Right hindlimb (tissue), 1 donor: ENCODE measurements around the gene RERE.
"Not testable (repeated sequence)": the region's sequence is repeated elsewhere in the genome, so short reads cannot be mapped to it uniquely, and the experiment has no call there.

Experiments
- DNase-seq: peaks from one replicate; pipeline ENCODE4 v3.0.0-alpha.2; 2018

Gene RERE

GRCh38 chr1:8796812-8797211, 20.6 kb downstream of the RERE start:
- DNase-seq: no peak

- DNase-seq: no peak
These were observed 22.8 kb downstream of the RERE start for GRCh38 chr1:8794605-8795004.

GRCh38 chr1:8791819-8792218, 25.6 kb downstream of the RERE start:
- DNase-seq: no peak

GRCh38 chr1:8790987-8791386, 26.5 kb downstream of the RERE start:
- no peak for DNase-seq

- no peak for DNase-seq
These were observed 27.0 kb downstream of the RERE start for GRCh38 chr1:8790478-8790877.

GRCh38 chr1:8789314-8790214, 27.9 kb downstream of the RERE start:
- DNase-seq: no peak

GRCh38 chr1:8787218-8787617, 30.2 kb downstream of the RERE start:
- DNase-seq: no peak

GRCh38 chr1:8786204-8786603, 31.2 kb downstream of the RERE start:
- DNase-seq: not testable (repeated sequence)

- no peak for DNase-seq
These were observed 34.5 kb downstream of the RERE start for GRCh38 chr1:8782955-8783354.

GRCh38 chr1:8782001-8782620, 35.3 kb downstream of the RERE start:
- DNase-seq: no peak

- DNase-seq: no peak
These were observed 37.0 kb downstream of the RERE start for GRCh38 chr1:8780405-8780804.

- DNase-seq: no peak
These were observed 39.6 kb downstream of the RERE start for GRCh38 chr1:8777867-8778266.

- no peak for DNase-seq
These were observed 41.3 kb downstream of the RERE start for GRCh38 chr1:8776104-8776503.

- no peak for DNase-seq
These were observed 50.4 kb downstream of the RERE start for GRCh38 chr1:8767006-8767405.

- DNase-seq: no peak
These were observed 52.2 kb downstream of the RERE start for GRCh38 chr1:8765198-8765597.

GRCh38 chr1:8764293-8764937, 53.0 kb downstream of the RERE start:
- no peak for DNase-seq

GRCh38 chr1:8763888-8764287, 53.6 kb downstream of the RERE start:
- no peak for DNase-seq

- no peak for DNase-seq
These were observed 62.4 kb downstream of the RERE start for GRCh38 chr1:8754993-8755392.

GRCh38 chr1:8754247-8754650, 63.2 kb downstream of the RERE start:
- no peak for DNase-seq

GRCh38 chr1:8753736-8754135, 63.7 kb downstream of the RERE start:
- no peak for DNase-seq

GRCh38 chr1:8752921-8753713, 64.3 kb downstream of the RERE start:
- no peak for DNase-seq

- DNase-seq: no peak
These were observed 65.0 kb downstream of the RERE start for GRCh38 chr1:8752411-8752810.

GRCh38 chr1:8751984-8752383, 65.5 kb downstream of the RERE start:
- DNase-seq: no peak
